Measurements from ENCODE around the gene MEDAG.

The MEDAG gene

DNA sequence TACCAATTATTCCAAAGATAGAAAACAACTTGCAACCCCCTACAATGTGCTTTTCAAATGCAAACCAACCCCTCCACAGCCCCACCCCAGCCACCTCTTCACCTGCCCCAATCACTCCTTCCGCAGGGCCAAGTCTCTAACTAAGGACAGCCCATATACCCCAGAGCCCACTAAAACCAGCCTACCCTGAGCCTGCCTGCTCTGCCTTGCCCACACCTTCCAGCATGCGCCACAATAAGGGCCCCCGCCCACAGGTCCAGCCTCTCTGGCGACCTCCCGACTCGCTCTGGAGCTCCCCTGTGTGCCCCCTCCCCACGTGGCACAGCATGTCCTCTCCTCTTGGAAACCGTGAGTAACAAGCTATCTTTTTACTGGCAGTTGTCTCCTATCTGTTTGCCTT lies 42.8 kb upstream of the MEDAG start:
- DNase-seq (ENCODE audit: low read depth) = no peak
- no peak overlapping the region for H3K4me3 ChIP-seq (replicated peaks; ENCODE audit: low read depth, low read length)
- TF ChIP-seq, protein P1, sequence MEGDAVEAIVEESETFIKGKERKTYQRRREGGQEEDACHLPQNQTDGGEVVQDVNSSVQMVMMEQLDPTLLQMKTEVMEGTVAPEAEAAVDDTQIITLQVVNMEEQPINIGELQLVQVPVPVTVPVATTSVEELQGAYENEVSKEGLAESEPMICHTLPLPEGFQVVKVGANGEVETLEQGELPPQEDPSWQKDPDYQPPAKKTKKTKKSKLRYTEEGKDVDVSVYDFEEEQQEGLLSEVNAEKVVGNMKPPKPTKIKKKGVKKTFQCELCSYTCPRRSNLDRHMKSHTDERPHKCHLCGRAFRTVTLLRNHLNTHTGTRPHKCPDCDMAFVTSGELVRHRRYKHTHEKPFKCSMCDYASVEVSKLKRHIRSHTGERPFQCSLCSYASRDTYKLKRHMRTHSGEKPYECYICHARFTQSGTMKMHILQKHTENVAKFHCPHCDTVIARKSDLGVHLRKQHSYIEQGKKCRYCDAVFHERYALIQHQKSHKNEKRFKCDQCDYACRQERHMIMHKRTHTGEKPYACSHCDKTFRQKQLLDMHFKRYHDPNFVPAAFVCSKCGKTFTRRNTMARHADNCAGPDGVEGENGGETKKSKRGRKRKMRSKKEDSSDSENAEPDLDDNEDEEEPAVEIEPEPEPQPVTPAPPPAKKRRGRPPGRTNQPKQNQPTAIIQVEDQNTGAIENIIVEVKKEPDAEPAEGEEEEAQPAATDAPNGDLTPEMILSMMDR (IDR thresholded peaks at IDR 0.05; ENCODE audit: low read length, missing control alignments) = no peak

DNA sequence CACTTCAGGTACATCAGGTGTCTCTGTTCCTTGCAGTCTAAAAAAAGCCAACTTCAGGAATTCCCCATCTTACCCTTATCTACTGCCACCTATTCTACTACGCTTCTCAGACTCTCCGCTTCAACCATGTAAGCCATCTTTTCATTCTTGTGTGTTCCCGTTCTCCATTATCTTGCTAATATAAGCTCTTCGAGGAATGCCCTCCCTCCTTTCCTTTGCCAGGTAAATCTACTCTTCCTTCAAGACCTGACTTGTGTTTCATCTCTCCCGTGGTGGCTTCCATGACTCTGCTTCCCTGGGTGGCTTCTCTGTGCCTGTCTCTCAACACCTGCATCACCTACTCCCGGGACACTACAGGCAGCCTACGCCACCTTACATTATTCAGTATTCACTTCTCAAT lies 42.3 kb upstream of the MEDAG start:
- no peak for DNase-seq (ENCODE audit: low read depth)
- TF ChIP-seq, protein P1 (IDR thresholded peaks at IDR 0.05; ENCODE audit: low read length, missing control alignments) = no peak
- H3K4me3 ChIP-seq (replicated peaks; ENCODE audit: low read depth, low read length) = no peak overlapping the region

DNA sequence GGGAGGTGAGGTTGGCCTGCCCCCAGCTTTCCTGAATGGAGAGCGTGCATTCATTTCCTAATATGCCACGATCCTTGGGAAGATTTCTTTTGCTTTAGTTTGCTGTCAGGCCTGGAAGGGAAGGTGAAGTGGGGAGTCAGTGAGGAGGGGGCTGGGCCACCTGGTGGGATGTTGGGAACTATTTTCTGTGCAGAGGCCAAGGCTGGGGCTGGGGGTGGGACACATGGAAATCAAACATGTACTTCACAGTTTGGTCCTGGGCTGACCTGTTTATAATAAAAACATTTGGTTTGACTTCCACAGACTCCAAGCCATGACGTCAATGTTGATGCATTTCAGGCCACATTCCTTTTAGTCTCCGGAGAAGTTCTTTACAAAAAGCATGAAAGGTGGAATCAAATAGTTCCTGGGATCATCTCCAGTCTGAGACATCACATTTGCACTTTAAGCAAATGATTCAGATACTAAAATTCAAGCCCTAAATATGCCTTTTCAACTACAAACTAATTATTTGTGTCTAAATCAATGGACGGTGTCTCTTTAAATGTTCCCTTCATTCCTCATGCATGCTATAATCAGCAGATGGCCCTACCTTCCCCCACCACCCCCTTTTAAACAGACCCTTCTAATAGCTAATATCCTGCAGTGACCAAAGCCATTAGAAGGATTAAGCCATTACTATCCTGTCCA lies 41.5 kb upstream of the MEDAG start:
- no peak overlapping the region for H3K4me3 ChIP-seq (replicated peaks; ENCODE audit: low read depth, low read length)
- DNase-seq (ENCODE audit: low read depth) = peak; percentile 93
- TF ChIP-seq, protein P1 (IDR thresholded peaks at IDR 0.05; ENCODE audit: low read length, missing control alignments) = no peak

DNA sequence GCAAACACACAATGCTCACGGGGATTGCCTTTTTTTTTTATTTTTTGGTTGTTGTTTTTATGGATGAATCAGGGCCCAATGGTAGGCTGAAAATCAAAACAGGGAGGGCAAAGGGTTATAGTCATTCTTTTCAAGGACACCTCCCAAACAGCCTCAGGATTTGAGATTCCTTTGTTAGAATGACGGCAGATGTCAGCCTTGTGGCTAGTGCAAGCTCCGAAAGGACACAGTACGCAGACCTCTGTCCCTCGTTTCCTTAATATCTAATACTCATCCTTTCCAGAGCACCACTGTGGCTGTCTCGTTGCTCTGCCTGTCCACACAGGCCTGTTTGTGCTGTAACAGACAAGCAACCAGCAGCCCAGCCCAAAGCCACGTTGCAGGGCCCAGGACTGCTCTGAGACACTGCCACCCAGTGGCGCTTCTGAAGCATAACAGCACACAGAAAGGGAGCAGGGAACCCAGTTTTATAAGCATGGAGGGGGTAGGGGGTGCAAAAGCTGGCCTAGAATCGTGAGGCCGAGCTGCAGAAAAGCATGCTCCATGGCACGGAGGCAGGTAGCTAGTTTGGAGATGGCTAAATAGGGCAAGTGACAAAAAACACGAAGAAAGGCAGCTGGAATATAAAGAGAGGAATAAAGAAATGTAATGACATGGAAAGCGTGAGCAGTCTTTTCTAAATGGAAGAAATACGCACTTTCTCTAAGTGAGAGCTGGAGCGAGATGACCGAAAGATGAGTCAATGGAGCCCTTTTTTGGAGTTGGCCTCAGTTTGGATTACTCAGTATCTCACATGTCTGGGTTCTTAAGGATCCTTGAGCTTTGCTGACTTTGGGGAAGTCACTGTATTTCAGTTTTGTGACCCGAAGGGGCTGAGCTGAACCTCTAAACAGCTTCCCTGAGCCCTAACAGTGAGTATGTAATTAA lies 40.7 kb upstream of the MEDAG start:
- DNase-seq (ENCODE audit: low read depth) = peak; percentile 95
- TF ChIP-seq, protein P1 (IDR thresholded peaks at IDR 0.05; ENCODE audit: low read length, missing control alignments) = peak; percentile 97
- H3K4me3 ChIP-seq (replicated peaks; ENCODE audit: low read depth, low read length) = no peak overlapping the region

DNA sequence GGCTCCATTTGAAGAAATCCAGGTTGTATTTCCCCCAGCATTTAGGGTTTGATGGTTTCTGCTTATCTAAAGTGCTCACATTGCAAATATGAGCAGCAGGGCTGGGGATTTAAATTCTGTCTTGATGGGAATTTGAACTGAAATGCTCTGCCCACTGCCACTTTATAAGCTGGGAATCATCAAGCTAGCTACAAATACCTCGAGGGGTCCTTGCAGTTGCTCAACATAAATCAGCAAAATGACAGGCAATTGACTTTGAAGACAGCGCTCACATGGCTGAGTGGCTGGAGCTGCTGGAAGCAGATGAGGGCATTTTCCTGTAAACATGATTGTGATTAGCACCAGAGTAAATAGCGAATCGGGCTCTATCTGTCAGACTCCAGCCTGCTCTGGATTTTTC lies 39.4 kb upstream of the MEDAG start:
- H3K4me3 ChIP-seq (replicated peaks; ENCODE audit: low read depth, low read length) = no peak overlapping the region
- no peak for DNase-seq (ENCODE audit: low read depth)
- TF ChIP-seq, protein P1 (IDR thresholded peaks at IDR 0.05; ENCODE audit: low read length, missing control alignments) = no peak

DNA sequence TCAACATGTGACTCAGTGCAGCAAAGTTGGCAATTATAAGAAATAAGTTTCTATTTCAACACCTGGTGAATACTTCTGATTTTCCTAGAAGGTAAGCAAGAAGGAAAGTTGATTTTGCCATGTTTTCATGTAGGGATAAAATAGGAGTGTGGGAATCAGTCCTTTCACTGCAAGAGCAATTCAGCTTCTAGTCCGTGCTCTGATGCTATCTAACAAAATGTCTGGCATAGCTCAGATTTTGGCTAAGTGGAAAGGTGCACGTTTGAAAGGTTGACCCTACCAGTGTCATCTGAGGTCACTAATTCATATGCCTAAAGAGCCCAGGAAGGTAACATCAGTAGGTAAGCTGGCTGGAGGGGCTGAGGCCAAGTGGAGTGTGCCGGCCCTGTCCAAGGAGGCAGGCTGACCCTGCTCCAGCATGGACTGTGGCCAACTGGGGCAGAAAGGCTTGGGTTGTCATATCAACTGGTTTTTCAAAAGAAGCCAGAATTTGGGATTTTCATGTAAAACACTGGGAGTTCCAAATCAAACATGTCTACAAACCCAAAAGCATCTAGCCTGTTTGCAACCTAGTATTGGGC lies 38.9 kb upstream of the MEDAG start:
- TF ChIP-seq, protein P1 (IDR thresholded peaks at IDR 0.05; ENCODE audit: low read length, missing control alignments) = no peak
- DNase-seq (ENCODE audit: low read depth) = no peak
- H3K4me3 ChIP-seq (replicated peaks; ENCODE audit: low read depth, low read length) = no peak overlapping the region
